Neural cell (in vitro differentiated cells): ENCODE data around the gene WRAP73. TPM values are rescaled to one million over a fixed set of nuclear protein-coding genes. Genes with fewer than 3 reads are reported as not detected.

Experiments
- H2AFZ ChIP-seq: fragments of 200-600, 300-800 bp; sonication (generic), shearing (Covaris generic); 2 replicates; pipeline ENCODE4 v1.6.0; 2014; ENCODE audit warnings: low read depth, mild to moderate bottlenecking, antibody characterized with exemption, low read length, moderate library complexity
- H3F3A ChIP-seq: fragments of 200-600 bp; shearing (Covaris generic); 2 replicates; pipeline ENCODE4 v1.6.1; 2016; ENCODE audit warnings: mild to moderate bottlenecking, moderate library complexity, mixed read lengths, antibody characterized with exemption, low read length; ENCODE audit not compliant: insufficient read depth, poor library complexity, severe bottlenecking
- H3K27ac ChIP-seq: fragments of 200-600, 300-800 bp; sonication (generic), shearing (Covaris generic); 2 replicates; pipeline ENCODE4 v1.5.1; 2014; ENCODE audit warnings: mild to moderate bottlenecking, low read length, moderate library complexity
- H3K27me3 ChIP-seq: fragments of 300-800, 200-600 bp; sonication (generic), shearing (Covaris generic); 2 replicates; pipeline ENCODE4 v1.6.0; 2014; ENCODE audit warnings: mild to moderate bottlenecking, low read depth, low read length, moderate library complexity; ENCODE audit not compliant: insufficient read depth
- H3K36me3 ChIP-seq: fragments of 300-800, 200-600 bp; sonication (generic), shearing (Covaris generic); 2 replicates; pipeline ENCODE4 v1.5.1; 2014; ENCODE audit warnings: mild to moderate bottlenecking, antibody characterized with exemption, low read length, moderate library complexity; ENCODE audit not compliant: insufficient read depth
- H3K4me2 ChIP-seq: fragments of 300-800, 200-600 bp; sonication (generic), shearing (Covaris generic); 2 replicates; pipeline ENCODE4 v1.6.0; 2014; ENCODE audit warnings: mild to moderate bottlenecking, low read length
- H3K4me3 ChIP-seq: fragments of 300-800, 200-600 bp; sonication (generic), shearing (Covaris generic); 2 replicates; pipeline ENCODE4 v1.5.1; 2014; ENCODE audit warnings: mild to moderate bottlenecking, low read length, moderate library complexity
- H3K79me2 ChIP-seq: fragments of 200-600 bp; shearing (Covaris generic); replicated peaks from 2 replicates; pipeline ENCODE4 v1.6.0; 2014; ENCODE audit warnings: mild to moderate bottlenecking, low read length, moderate library complexity; ENCODE audit not compliant: insufficient read depth
- H3K9ac ChIP-seq: fragments of 300-800, 200-600 bp; sonication (generic), shearing (Covaris generic); 2 replicates; pipeline ENCODE4 v1.6.1; 2016; ENCODE audit warnings: mild to moderate bottlenecking, low read length, mixed read lengths
- H3K9me2 ChIP-seq: fragments of 200-600 bp; shearing (Covaris generic); 2 replicates; pipeline ENCODE4 v1.6.1; 2016; ENCODE audit warnings: mild to moderate bottlenecking, low read length, mixed read lengths; ENCODE audit not compliant: insufficient read depth
- H3K9me3 ChIP-seq: fragments of 200-600, 300-800 bp; sonication (generic), shearing (Covaris generic); 2 replicates; pipeline ENCODE4 v1.6.1; 2016; ENCODE audit warnings: mild to moderate bottlenecking, mixed run types, low read length, moderate library complexity, mixed read lengths
- H4K20me1 ChIP-seq: fragments of 200-600 bp; shearing (Covaris generic); 2 replicates; pipeline ENCODE4 v1.6.1; 2016; ENCODE audit warnings: mild to moderate bottlenecking, mixed run types; ENCODE audit not compliant: insufficient read depth
- CTCF ChIP-seq: fragments of 450-650 bp; IDR thresholded peaks from 2 replicates; pipeline ENCODE4 v1.5.1; 2014; ENCODE audit warnings: antibody characterized with exemption, mild to moderate bottlenecking, moderate library complexity; ENCODE audit not compliant: poor library complexity, severe bottlenecking
- EP300 ChIP-seq: fragments of 450-650 bp; conservative IDR thresholded peaks from 2 replicates; pipeline ENCODE4 v1.6.1; 2014; ENCODE audit warnings: antibody characterized with exemption, mild to moderate bottlenecking, moderate library complexity; ENCODE audit not compliant: poor library complexity, severe bottlenecking
- EZH2 ChIP-seq: fragments of 200-600, 300-800 bp; shearing (Covaris generic), sonication (generic); IDR thresholded peaks from 2 replicates; pipeline ENCODE4 v1.6.1; 2014; ENCODE audit warnings: antibody characterized with exemption, low read length, borderline replicate concordance, mild to moderate bottlenecking; ENCODE audit not compliant: insufficient read depth, poor library complexity, severe bottlenecking
- MXI1 ChIP-seq: fragments of 450-650 bp; conservative IDR thresholded peaks from 2 replicates; pipeline ENCODE4 v1.6.1; 2014; ENCODE audit warnings: antibody characterized with exemption, mild to moderate bottlenecking; ENCODE audit not compliant: poor library complexity, severe bottlenecking
- POLR2AphosphoS5 ChIP-seq: IDR thresholded peaks from 2 replicates; pipeline ENCODE4 v1.6.1; 2012
- RAD21 ChIP-seq: fragments of 450-650 bp; conservative IDR thresholded peaks from 2 replicates; pipeline ENCODE4 v1.6.1; 2014; ENCODE audit warnings: antibody characterized with exemption, mild to moderate bottlenecking, moderate library complexity
- SMC3 ChIP-seq: fragments of 450-650 bp; conservative IDR thresholded peaks from 2 replicates; pipeline ENCODE4 v1.6.1; 2014; ENCODE audit warnings: antibody characterized with exemption, mild to moderate bottlenecking, moderate library complexity; ENCODE audit not compliant: poor library complexity
- TAF1 ChIP-seq: IDR thresholded peaks from 2 replicates; pipeline ENCODE4 v1.6.1; 2012; ENCODE audit warnings: low read depth
- polyA plus RNA-seq: library from polyadenylated mRNA; depleted of rRNA; stranded (reverse); fragments of >200 nt; gene quantifications from 2 replicates; pipeline ENCODE4 v1.2.3, GENCODE V29; 2014
- TF ChIP-seq, protein P1 (sequence below): IDR thresholded peaks from 2 replicates; pipeline ENCODE4 v1.6.1; 2012; ENCODE audit warnings: borderline replicate concordance

WRAP73 gene
- polyA plus RNA-seq, 1 donor from 2014 or later, result 32.9 TPM

- no peak overlapping the region for H3K9ac ChIP-seq
- no peaks in the 10 kb centered on the region for H3K9me3 ChIP-seq
- no peaks in the 10 kb centered on the region for H3F3A ChIP-seq
- no peaks in the 10 kb centered on the region for H3K27me3 ChIP-seq
- H3K79me2 ChIP-seq, result no peaks in the 10 kb centered on the region
- no peaks in the 10 kb centered on the region for H4K20me1 ChIP-seq
- no peak overlapping the region for H3K4me2 ChIP-seq
- TF ChIP-seq CTCF, result no peak
- no peak for TF ChIP-seq EP300
- TF ChIP-seq, protein P1, sequence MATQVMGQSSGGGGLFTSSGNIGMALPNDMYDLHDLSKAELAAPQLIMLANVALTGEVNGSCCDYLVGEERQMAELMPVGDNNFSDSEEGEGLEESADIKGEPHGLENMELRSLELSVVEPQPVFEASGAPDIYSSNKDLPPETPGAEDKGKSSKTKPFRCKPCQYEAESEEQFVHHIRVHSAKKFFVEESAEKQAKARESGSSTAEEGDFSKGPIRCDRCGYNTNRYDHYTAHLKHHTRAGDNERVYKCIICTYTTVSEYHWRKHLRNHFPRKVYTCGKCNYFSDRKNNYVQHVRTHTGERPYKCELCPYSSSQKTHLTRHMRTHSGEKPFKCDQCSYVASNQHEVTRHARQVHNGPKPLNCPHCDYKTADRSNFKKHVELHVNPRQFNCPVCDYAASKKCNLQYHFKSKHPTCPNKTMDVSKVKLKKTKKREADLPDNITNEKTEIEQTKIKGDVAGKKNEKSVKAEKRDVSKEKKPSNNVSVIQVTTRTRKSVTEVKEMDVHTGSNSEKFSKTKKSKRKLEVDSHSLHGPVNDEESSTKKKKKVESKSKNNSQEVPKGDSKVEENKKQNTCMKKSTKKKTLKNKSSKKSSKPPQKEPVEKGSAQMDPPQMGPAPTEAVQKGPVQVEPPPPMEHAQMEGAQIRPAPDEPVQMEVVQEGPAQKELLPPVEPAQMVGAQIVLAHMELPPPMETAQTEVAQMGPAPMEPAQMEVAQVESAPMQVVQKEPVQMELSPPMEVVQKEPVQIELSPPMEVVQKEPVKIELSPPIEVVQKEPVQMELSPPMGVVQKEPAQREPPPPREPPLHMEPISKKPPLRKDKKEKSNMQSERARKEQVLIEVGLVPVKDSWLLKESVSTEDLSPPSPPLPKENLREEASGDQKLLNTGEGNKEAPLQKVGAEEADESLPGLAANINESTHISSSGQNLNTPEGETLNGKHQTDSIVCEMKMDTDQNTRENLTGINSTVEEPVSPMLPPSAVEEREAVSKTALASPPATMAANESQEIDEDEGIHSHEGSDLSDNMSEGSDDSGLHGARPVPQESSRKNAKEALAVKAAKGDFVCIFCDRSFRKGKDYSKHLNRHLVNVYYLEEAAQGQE, result no peak
- TF ChIP-seq MXI1, result no peak
- no peak for TF ChIP-seq POLR2AphosphoS5
- TF ChIP-seq SMC3, result no peak
- TF ChIP-seq EZH2, result no peak
- no peak for TF ChIP-seq RAD21
- TF ChIP-seq TAF1, result no peak
- H3K36me3 ChIP-seq, result no peaks in the 10 kb centered on the region
- H3K9me2 ChIP-seq, result no peaks in the 10 kb centered on the region
- no peak overlapping the region for H3K4me3 ChIP-seq
- no peak overlapping the region for H3K27ac ChIP-seq
- H2AFZ ChIP-seq, result no peak overlapping the region
Observed at GRCh38 chr1:3679098-3679555, 29.2 kb upstream of the WRAP73 start.

DNA sequence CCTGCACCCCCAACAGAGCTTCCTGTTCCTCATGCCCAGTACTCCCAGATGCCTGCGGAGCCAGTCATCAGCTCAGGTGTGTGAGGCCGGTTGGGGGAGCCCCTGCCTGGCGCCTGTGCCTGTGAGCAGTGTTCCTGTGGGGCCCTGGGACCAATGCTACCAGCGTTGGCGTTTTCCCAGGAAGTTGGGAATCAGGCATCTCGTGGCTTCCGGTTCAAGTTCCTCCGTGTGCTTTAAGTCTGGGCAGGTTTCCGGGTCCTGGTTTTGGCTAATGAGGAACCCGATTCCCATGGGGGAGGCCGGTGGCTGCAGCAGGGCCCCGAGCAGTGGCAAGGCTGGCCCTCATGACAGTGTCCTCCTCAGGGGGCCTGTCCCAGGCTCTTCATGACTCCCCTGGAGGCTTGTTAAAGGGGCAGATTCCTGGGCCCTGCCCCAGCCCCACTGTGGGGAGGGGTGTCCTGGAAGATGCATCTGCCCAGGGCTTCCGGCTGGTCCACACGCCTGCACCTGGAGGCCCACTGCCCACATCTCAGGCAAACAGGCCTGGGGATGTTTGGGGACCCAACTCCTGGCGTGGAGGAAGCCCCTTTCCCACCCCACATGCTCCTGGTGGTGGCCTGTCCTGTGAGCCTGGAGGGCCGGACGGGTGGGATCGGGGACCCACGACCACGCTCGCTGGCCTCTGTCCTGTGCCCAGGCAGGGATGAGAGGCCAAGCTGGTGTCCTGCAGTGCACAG is 28.6 kb upstream of the WRAP73 start:
- H3K27me3 ChIP-seq, result no peaks in the 10 kb centered on the region
- no peaks in the 10 kb centered on the region for H3K9me3 ChIP-seq
- H2AFZ ChIP-seq, result no peak overlapping the region
- TF ChIP-seq MXI1 (no peak), SMC3 (no peak), POLR2AphosphoS5 (no peak), CTCF (no peak), TAF1 (no peak), RAD21 (no peak), EZH2 (no peak), EP300 (no peak)
- TF ChIP-seq, protein P1, result no peak
- H4K20me1 ChIP-seq, result no peaks in the 10 kb centered on the region
- no peak overlapping the region for H3K9ac ChIP-seq
- H3K79me2 ChIP-seq, result no peaks in the 10 kb centered on the region
- no peaks in the 10 kb centered on the region for H3F3A ChIP-seq
- no peak overlapping the region for H3K4me3 ChIP-seq
- no peak overlapping the region for H3K27ac ChIP-seq
- H3K9me2 ChIP-seq, result no peaks in the 10 kb centered on the region
- no peaks in the 10 kb centered on the region for H3K36me3 ChIP-seq
- no peak overlapping the region for H3K4me2 ChIP-seq
